ENCODE results near the gene QRSL1. TPM values are rescaled to one million over a fixed set of nuclear protein-coding genes. Genes with fewer than 3 reads are reported as not detected.

Gene QRSL1
- total RNA-seq, 1 experiment from 2014 or later: 19.5 TPM

GRCh38 chr6:106617302-106617701 lies 12.1 kb upstream of the QRSL1 start:
- DNase-seq: no peak
- Histone ChIP-seq H3K27ac (ENCODE audit: insufficient read length, low read depth, low read length) (no peak overlapping the region), H2BK5ac (ENCODE audit: insufficient read length, low read length) (no peak overlapping the region), H3T11ph (ENCODE audit: low read length) (no peak overlapping the region), H3K4me2 (ENCODE audit: insufficient read depth, insufficient read length, low read length) (no peak overlapping the region), H3K4me1 (ENCODE audit: insufficient read depth, low read length) (peaks cover 17% of the 10 kb centered on the region; the same call in 1 of the 2 replicates), H4K91ac (ENCODE audit: insufficient read length, low read depth, low read length) (no peak overlapping the region), H2AFZ (ENCODE audit: low read length) (no peak overlapping the region), H2AK5ac (ENCODE audit: insufficient read length, low read length) (peak overlapping the region; percentile 41), H3K56ac (ENCODE audit: insufficient read length, low read depth, low read length) (no peak overlapping the region), H3K18ac (ENCODE audit: insufficient read length, low read depth, low read length) (no peak overlapping the region), H3K4ac (ENCODE audit: low read depth, low read length) (no peak overlapping the region), H3K9ac (ENCODE audit: extremely low read depth, insufficient read length, low read length) (no peak overlapping the region), H2BK120ac (ENCODE audit: low read depth, low read length, poor library complexity, severe bottlenecking) (no peak overlapping the region), H4K8ac (replicated peaks; ENCODE audit: insufficient read length, low read depth, low read length) (no peak overlapping the region), H3K27me3 (ENCODE audit: insufficient read depth, low read length) (no peaks in the 10 kb centered on the region), H3K23me2 (ENCODE audit: insufficient read length, low read depth, low read length, poor library complexity, severe bottlenecking) (no peaks in the 10 kb centered on the region), H3K14ac (ENCODE audit: insufficient read depth, low read length) (no peak overlapping the region), H4K5ac (ENCODE audit: insufficient read length, low read depth, low read length) (no peak overlapping the region), H3K79me1 (ENCODE audit: insufficient read depth, low read depth, low read length, poor library complexity, severe bottlenecking) (no peaks in the 10 kb centered on the region), H2BK20ac (ENCODE audit: low read depth, low read length, poor library complexity, severe bottlenecking) (no peak overlapping the region), H2BK15ac (ENCODE audit: low read depth, low read length) (no peak overlapping the region), H4K20me1 (ENCODE audit: control insufficient read depth, insufficient read depth, insufficient read length) (no peaks in the 10 kb centered on the region), H3K9me3 (ENCODE audit: control insufficient read depth, low read depth, low read length) (peaks cover 2% of the 10 kb centered on the region), H3K23ac (ENCODE audit: insufficient read length, low read depth, low read length) (no peak overlapping the region), H2BK12ac (ENCODE audit: insufficient read length, low read depth, low read length) (no peak overlapping the region), H3K79me2 (ENCODE audit: insufficient read depth, low read length) (no peaks in the 10 kb centered on the region)
- H3K4me1 Mint-ChIP-seq: peaks cover 56 to 60% of the 10 kb centered on the region in 2 experiments
- H3K4me3 Mint-ChIP-seq: no peak overlapping the region; a peak in 1 of 5 replicates
- TF ChIP-seq CTCF (conservative IDR thresholded peaks at IDR 0.05): no peak
- H3K27ac Mint-ChIP-seq: peak overlapping the region in 2 of 3 experiments; percentile 3 to 62; a peak in 2 of 7 replicates
- peaks cover 3 to 4% of the 10 kb centered on the region in 2 experiments for H3K9me3 Mint-ChIP-seq
- H3K36me3 Mint-ChIP-seq (ENCODE audit: insufficient read depth in 1 of 3, low read depth in 3 of 3): peaks cover 11 to 32% (median 23%) of the 10 kb centered on the region in 3 experiments
- H3K27me3 Mint-ChIP-seq (ENCODE audit: low read depth): no peaks in the 10 kb centered on the region

Measured in H9 (cell line).